ENCODE results near the gene SPINK8.

The SPINK8 gene

GRCh38 chr3:48258530-48258929, 74.9 kb downstream of the SPINK8 start:
- no peak for TF ChIP-seq CTCF (IDR thresholded peaks at IDR 0.05; ENCODE audit: low read depth, low read length)

More at GRCh38 chr3:48258530-48258929, 74.9 kb downstream of the SPINK8 start:
- in situ Hi-C loops (cut with HindIII; ENCODE audit: low sequenced_read_pairs) = no loop called here
- H3K4me3 ChIP-seq (ENCODE audit: low read depth, low read length) = no peak overlapping the region
- DNase-seq (ENCODE audit: low read depth, low spot score) = no peak
